ENCODE results near the gene TRMU. TPM values are rescaled to one million over a fixed set of nuclear protein-coding genes. Genes with fewer than 3 reads are reported as not detected.

Gene TRMU
- total and polyA plus RNA-seq, 2 of the 8 experiments (the other 6 are each of a cell fraction or from before 2014, with no cell fraction given), result 43.4 to 70.6 TPM

DNA sequence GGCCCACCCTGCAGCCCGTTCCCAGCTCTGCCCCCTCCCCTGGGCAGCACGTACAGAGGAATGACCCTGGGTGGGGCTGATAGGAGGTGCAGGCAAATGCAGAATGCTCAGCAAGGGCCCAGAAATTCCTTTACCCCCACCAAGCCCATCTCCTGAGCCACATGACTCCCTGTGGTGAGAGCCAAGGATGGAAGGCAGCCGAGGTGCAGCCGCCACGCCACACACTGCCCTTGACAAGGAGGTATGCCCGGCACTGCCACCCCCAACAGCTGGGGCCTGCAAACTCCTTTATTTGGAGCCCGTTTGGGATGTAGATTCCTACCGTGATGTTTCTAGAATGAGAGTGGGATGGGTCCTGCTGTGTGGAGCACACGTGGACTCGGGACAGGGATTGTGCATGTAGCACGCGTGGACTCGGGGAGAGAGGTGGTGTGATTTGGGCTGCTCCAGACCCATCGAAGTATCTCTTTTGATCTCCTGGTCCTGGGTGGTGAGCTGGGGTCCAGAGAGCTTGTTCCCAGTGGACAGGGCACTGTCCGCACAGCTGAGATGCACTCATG, 25.9 kb upstream of the TRMU start:
- Histone ChIP-seq H2BK20ac (ENCODE audit: low read length) (no peak overlapping the region), H4K91ac (replicated peaks; ENCODE audit: insufficient read length, low read length) (no peak overlapping the region), H3K4ac (replicated peaks; ENCODE audit: insufficient read length, low read depth, low read length) (no peak overlapping the region), H3K27ac (ENCODE audit: low read depth, low read length) (no peak overlapping the region), H2BK15ac (ENCODE audit: low read length) (no peak overlapping the region), H4K8ac (ENCODE audit: extremely low read depth, insufficient read depth, low read length) (no peak overlapping the region), H4K5ac (ENCODE audit: insufficient read length, low read depth, low read length) (no peak overlapping the region), H3K56ac (replicated peaks; ENCODE audit: insufficient read length, low read depth, low read length) (no peak overlapping the region), H2AFZ (ENCODE audit: low read length) (no peak overlapping the region), H2BK5ac (ENCODE audit: low read depth, low read length) (no peak overlapping the region; the same call in 1 of the 2 replicates), H3K79me1 (ENCODE audit: low read depth, low read length) (no peaks in the 10 kb centered on the region), H3K9me3 (ENCODE audit: insufficient read depth in 2 of 2, low read depth in 1 of 2, low read length in 1 of 2) (no peaks in the 10 kb centered on the region), H3K14ac (ENCODE audit: insufficient read length) (no peak overlapping the region), H3K36me3 (ENCODE audit: control insufficient read depth in 2 of 4, insufficient read depth in 4 of 4, low read length in 3 of 4) (peaks cover 5 to 22% (median 11%) of the 10 kb centered on the region in 4 experiments), H2BK12ac (ENCODE audit: low read depth, low read length) (no peak overlapping the region), H3K18ac (ENCODE audit: extremely low read depth, low read length) (no peak overlapping the region), H4K20me1 (replicated peaks in 1 of 2; ENCODE audit: control insufficient read depth in 1 of 2, insufficient read depth in 2 of 2, low read length in 2 of 2) (peaks cover 0 to 8% of the 10 kb centered on the region in 2 experiments), H2AK5ac (ENCODE audit: low read depth, low read length) (no peak overlapping the region), H3K4me3 (ENCODE audit: extremely low read depth in 1 of 4, insufficient read depth in 2 of 4, low read depth in 3 of 4, low read length in 4 of 4) (no peak overlapping the region), H3K23me2 (ENCODE audit: low read depth, low read length) (no peaks in the 10 kb centered on the region), H3K23ac (ENCODE audit: insufficient read length) (no peak overlapping the region), H3K4me2 (ENCODE audit: insufficient read depth in 1 of 2, low read depth in 2 of 2, low read length in 2 of 2) (no peak overlapping the region), H3K4me1 (replicated peaks in 1 of 4; ENCODE audit: control insufficient read depth in 3 of 4, insufficient read depth in 4 of 4, low read length in 3 of 4) (no peaks in the 10 kb centered on the region), H3K9ac (replicated peaks in 1 of 4; ENCODE audit: extremely low read depth in 1 of 4, low read depth in 3 of 4, low read length in 3 of 4) (no peak overlapping the region), H2BK120ac (replicated peaks; ENCODE audit: low read depth, low read length) (no peak overlapping the region), H3K27me3 (replicated peaks in 1 of 4; ENCODE audit: control insufficient read depth in 3 of 4, extremely low read depth in 1 of 4, insufficient read depth in 3 of 4, low read length in 3 of 4) (no peaks in the 10 kb centered on the region), H3K79me2 (ENCODE audit: control insufficient read depth in 1 of 2, insufficient read depth in 2 of 2, low read length in 2 of 2) (peaks cover 0 to 10% of the 10 kb centered on the region in 2 experiments; a peak in 2 of 4 replicates)
- WGBS, 2 experiments (ENCODE audit: extremely low coverage in 1 of 2, insufficient coverage in 1 of 2, insufficient read length in 1 of 2, insufficient replicate concordance in 2 of 2, low coverage in 1 of 2, low lambda C conversion rate in 2 of 2, missing lambda C conversion rate in 1 of 2), result 91% methylated on average over 13 of the region's 15 CpGs; no CpG with 5 or more reads in 1 of the 2 experiments
- no peak for DNase-seq (ENCODE audit: low read depth in 1 of 2, low spot score in 2 of 2)
- TF ChIP-seq HDAC6 (IDR thresholded peaks at IDR 0.05; ENCODE audit: low read depth, low read length) (no peak), SRF (IDR thresholded peaks at IDR 0.05; ENCODE audit: low read depth, low read length) (no peak), CTBP2 (IDR thresholded peaks at IDR 0.05; ENCODE audit: borderline replicate concordance, insufficient read depth, insufficient read length, low read length) (no peak), CBX8 (IDR thresholded peaks at IDR 0.05; ENCODE audit: borderline replicate concordance, low read depth, low read length) (no peak), EGR1 (IDR thresholded peaks at IDR 0.05; ENCODE audit: borderline replicate concordance, low read depth, low read length) (no peak), SIX5 (IDR thresholded peaks at IDR 0.05; ENCODE audit: low read depth, low read length) (no peak), EZH2 (IDR thresholded peaks at IDR 0.05; ENCODE audit: low read depth, low read length, severe bottlenecking) (no peak), GTF2F1 (IDR thresholded peaks at IDR 0.05; ENCODE audit: borderline replicate concordance, low read depth, low read length) (no peak), CREB1 (IDR thresholded peaks at IDR 0.05) (no peak), NRF1 (IDR thresholded peaks at IDR 0.05; ENCODE audit: low read depth, low read length) (no peak)
- no peak for FAIRE-seq
- POLR2A ChIA-PET (ENCODE audit: partially characterized antibody), result interaction anchor here (0.9 to 1.7 kb wide), 2 partner anchors 10 to 59 kb away, joined by 4 read pairs; partner anchors contain the start of gene CDPF1
- CTCF ChIA-PET (ENCODE audit: partially characterized antibody), result interaction anchor here (1.1 kb wide), 1 partner anchor 188 kb away, joined by 5 read pairs; no protein-coding TSS in a partner anchor
